ENCODE data around the gene MRTFB. TPM values are rescaled to one million over a fixed set of nuclear protein-coding genes. Genes with fewer than 3 reads are reported as not detected.

The MRTFB gene
- polyA plus RNA-seq, 3 donors, result 31.9 to 38.4 (median 35.7) TPM

GRCh38 chr16:14098081-14098480, 27.0 kb downstream of the MRTFB start:
- DNase-seq (ENCODE audit: extremely low read depth in 1 of 11, low read depth in 9 of 11, low spot score in 4 of 11), result no peak

GRCh38 chr16:14100825-14101224, 29.7 kb downstream of the MRTFB start:
- DNase-seq (ENCODE audit: extremely low read depth in 1 of 11, low read depth in 9 of 11, low spot score in 4 of 11), result no peak

DNA sequence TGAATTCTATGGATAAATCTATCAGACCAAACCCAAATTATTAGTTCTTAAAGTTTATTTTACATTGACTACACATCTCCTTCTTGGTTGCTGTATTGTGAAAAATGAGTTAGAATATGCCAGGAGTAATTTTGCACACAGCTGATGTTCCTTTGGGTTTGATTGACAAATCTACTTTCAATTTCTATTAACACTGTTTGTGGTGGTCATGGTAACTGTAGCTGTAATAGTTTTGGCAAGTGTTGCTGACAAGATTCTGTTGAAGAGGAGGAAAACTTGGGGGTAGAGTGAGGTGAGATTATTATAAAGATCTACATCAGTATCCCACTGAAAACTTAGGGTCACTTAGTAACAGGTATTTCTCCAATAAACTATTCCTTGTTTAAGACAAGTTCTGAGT, 30.3 kb downstream of the MRTFB start:
- DNase-seq (ENCODE audit: extremely low read depth in 1 of 11, low read depth in 9 of 11, low spot score in 4 of 11), result no peak

GRCh38 chr16:14102925-14103720, 32.0 kb downstream of the MRTFB start:
- no peak for DNase-seq (ENCODE audit: extremely low read depth in 1 of 11, low read depth in 9 of 11, low spot score in 4 of 11)

GRCh38 chr16:14104066-14104465, 32.9 kb downstream of the MRTFB start:
- no peak for DNase-seq (ENCODE audit: extremely low read depth in 1 of 11, low read depth in 9 of 11, low spot score in 4 of 11)

DNA sequence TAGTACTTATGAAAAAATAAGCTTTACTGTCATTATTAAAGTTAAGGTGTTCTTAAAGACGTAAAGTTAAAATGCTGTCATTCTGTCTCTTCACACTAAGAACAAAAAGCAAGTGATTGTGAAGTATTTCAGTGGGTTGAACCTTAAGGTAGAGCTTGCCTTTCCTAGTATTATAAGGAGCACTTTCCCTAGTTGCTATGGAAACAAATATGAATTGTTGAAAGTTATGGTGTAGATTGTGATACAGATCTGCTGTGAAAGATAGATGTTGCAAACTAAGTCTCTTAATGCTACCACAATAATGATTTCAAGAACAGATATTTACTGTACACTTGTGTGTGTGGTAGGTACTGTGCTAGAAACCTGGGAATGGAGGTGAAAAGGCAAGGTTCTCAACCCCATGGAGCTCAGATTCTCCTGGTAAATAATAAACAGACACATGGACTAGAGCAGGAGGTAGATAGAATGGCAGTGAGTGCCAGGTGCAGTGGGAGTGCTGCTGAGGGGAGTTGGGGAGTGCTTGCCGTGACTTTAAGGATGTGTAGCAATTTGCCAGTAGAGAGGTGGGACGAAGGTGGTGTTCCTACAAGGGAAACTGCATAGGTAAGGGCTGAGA, 34.7 kb downstream of the MRTFB start:
- no peak for DNase-seq (ENCODE audit: extremely low read depth in 1 of 11, low read depth in 9 of 11, low spot score in 4 of 11)

GRCh38 chr16:14106457-14106856, 35.3 kb downstream of the MRTFB start:
- DNase-seq (ENCODE audit: extremely low read depth in 1 of 11, low read depth in 9 of 11, low spot score in 4 of 11), result no peak

GRCh38 chr16:14106961-14107360, 35.8 kb downstream of the MRTFB start:
- no peak for DNase-seq (ENCODE audit: extremely low read depth in 1 of 11, low read depth in 9 of 11, low spot score in 4 of 11)

GRCh38 chr16:14109077-14109775, 38.1 kb downstream of the MRTFB start:
- no peak for DNase-seq (ENCODE audit: extremely low read depth in 1 of 11, low read depth in 9 of 11, low spot score in 4 of 11)

- DNase-seq (ENCODE audit: extremely low read depth in 1 of 11, low read depth in 9 of 11, low spot score in 4 of 11), result no peak
These were observed 38.9 kb downstream of the MRTFB start for GRCh38 chr16:14109782-14110727.

- no peak for DNase-seq (ENCODE audit: extremely low read depth in 1 of 11, low read depth in 9 of 11, low spot score in 4 of 11)
These were observed 39.7 kb downstream of the MRTFB start for GRCh38 chr16:14110728-14111251.

DNA sequence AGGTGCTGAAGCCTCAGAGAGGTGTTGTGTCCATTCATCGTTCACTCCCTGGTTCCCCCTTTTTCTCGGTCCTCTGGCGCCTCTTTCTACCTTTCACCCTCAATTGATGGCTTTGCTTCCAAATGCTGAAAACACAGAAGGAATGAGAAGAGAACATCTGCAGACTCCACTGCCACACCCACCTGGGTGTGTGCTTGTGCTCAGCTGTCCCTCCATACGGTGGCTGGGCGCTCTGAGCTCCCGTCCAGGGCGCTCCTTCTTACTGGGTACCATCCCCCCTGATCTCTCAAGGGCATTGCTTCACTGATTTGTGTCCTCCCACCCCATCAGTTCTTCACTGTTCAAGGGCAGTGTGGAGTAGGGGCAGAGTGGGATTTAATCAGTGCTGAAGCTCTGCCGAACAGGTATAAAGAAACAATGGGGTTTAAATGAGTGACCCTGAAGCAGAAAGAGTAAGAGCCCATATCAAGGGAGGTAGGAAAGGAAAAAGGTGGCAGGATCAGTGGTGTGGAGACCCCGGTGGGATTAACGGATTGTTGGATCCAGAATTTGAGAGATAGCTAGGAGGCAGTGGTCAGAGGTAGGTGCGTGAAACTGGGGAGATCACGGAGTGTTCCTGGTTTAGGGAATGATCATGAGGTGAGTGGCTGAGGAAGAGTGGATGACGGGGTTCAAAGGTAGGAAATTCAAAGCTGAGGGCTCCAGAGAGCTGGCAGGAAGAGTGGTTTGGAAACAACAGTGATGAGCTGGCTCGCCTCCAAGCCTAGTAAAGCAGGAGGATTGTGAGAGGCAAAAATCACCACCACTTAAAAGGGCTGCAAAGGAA, 40.8 kb downstream of the MRTFB start:
- no peak for DNase-seq (ENCODE audit: extremely low read depth in 1 of 11, low read depth in 9 of 11, low spot score in 4 of 11)

- DNase-seq (ENCODE audit: extremely low read depth in 1 of 11, low read depth in 9 of 11, low spot score in 4 of 11), result no peak
These were observed 41.4 kb downstream of the MRTFB start for GRCh38 chr16:14112539-14112856.

DNA sequence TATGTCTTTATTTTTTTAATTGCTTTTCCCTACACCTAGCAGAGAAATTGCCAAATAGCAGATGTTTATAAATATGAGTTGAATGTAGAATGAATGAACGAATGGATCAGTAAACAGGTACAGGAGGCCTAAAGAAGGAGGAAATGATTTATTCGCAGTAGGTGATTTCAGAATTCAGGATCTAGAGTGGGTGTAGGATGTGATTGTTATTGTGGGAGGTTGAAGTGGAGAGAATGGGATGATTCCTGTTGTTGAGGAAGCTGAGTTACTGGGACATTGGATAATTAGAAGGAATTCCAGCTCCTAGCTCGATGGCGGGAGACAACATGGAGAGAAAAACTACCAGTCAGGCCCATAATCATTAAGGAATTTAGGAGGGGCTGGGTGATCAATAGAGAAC, 42.2 kb downstream of the MRTFB start:
- no peak for DNase-seq (ENCODE audit: extremely low read depth in 1 of 11, low read depth in 9 of 11, low spot score in 4 of 11)

DNA sequence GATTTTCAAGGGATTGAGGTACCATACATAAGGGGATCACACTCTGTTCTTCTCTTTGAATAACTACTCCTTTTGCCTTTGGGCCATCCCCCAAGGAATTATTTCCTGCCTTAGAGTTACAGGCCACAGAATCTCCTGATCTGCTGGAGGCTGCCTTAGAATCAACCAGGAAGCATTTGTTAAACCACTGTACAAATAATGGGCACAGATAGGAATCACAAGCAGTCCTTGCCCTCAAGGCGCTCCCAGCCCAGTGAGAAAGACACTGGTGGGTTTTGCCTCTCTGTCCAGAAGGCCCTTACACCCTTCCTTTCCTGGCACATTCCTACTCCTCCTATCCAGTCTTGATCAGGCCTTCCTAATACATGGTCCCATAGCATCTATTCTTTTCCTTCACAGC, 45.9 kb downstream of the MRTFB start:
- no peak for DNase-seq (ENCODE audit: extremely low read depth in 1 of 11, low read depth in 9 of 11, low spot score in 4 of 11)

GRCh38 chr16:14119799-14120198, 48.7 kb downstream of the MRTFB start:
- DNase-seq (ENCODE audit: extremely low read depth in 1 of 11, low read depth in 9 of 11, low spot score in 4 of 11), result no peak

DNA sequence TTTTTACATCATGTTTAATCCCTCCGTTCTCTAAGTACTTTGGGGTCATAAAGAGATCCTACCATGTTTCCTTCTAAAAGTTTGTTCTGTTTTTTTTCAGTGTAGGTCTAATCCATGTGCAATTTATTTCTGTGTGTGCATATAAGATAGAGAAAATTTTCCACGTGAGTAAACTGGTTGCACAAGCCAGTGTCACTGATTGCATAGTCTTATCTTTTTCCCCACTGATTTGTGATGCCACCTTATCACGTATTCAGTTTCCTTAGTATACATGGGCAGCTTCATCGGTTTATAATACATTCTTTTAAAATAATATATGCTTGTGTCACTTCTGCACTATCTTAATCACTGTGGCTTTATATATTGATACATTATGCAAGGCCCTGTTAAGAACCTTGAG, 49.2 kb downstream of the MRTFB start:
- no peak for DNase-seq (ENCODE audit: extremely low read depth in 1 of 11, low read depth in 9 of 11, low spot score in 4 of 11)

GRCh38 chr16:14121142-14121541, 50.0 kb downstream of the MRTFB start:
- no peak for DNase-seq (ENCODE audit: extremely low read depth in 1 of 11, low read depth in 9 of 11, low spot score in 4 of 11)
